ENCODE results near the gene PTPRN2.

Gene PTPRN2

GRCh38 chr7:157997471-157997870 is 590.2 kb downstream of the PTPRN2 start:
- no peak overlapping the region for H3K9ac ChIP-seq (ENCODE audit: low read depth, low read length, poor library complexity)

GRCh38 chr7:157997080-157997440 is 590.6 kb downstream of the PTPRN2 start:
- Histone ChIP-seq H3K14ac (ENCODE audit: low read length) (no peak overlapping the region), H3K27me3 (ENCODE audit: control insufficient read depth in 3 of 3, insufficient read depth in 3 of 3, low read depth in 1 of 3, low read length in 3 of 3) (peaks cover 0 to 3% (median 0%) of the 10 kb centered on the region in 3 experiments), H3K9ac (ENCODE audit: low read depth, low read length, poor library complexity) (no peak overlapping the region), H3K18ac (ENCODE audit: low read length) (peak overlapping the region; percentile 78), H2BK120ac (ENCODE audit: low read depth, low read length) (peak overlapping the region; percentile 24), H2AFZ (ENCODE audit: low read length) (no peak overlapping the region), H3K4me3 (ENCODE audit: low read length in 2 of 2) (no peak overlapping the region), H3K36me3 (replicated peaks in 1 of 2; ENCODE audit: control insufficient read depth in 2 of 2, insufficient read depth in 2 of 2, low read length in 2 of 2) (no peaks in the 10 kb centered on the region), H4K8ac (ENCODE audit: low read depth, low read length) (no peak overlapping the region), H3K9me3 (replicated peaks in 1 of 2; ENCODE audit: control insufficient read depth in 2 of 2, insufficient read depth in 1 of 2, low read depth in 1 of 2, low read length in 2 of 2) (no peaks in the 10 kb centered on the region), H4K91ac (ENCODE audit: low read depth, low read length, poor library complexity) (no peak overlapping the region), H3K4me2 (ENCODE audit: insufficient read depth, low read length, poor library complexity, severe bottlenecking) (no peak overlapping the region), H3K27ac (replicated peaks; ENCODE audit: low read length) (no peak overlapping the region), H2BK12ac (ENCODE audit: low read length) (peak overlapping the region; percentile 36), H2BK15ac (ENCODE audit: low read length) (peak overlapping the region; percentile 93), H3K4ac (ENCODE audit: low read length) (no peak overlapping the region), H2AK5ac (ENCODE audit: low read depth, low read length) (peak overlapping the region; percentile 94), H3K4me1 (ENCODE audit: control insufficient read depth in 2 of 2, insufficient read depth in 1 of 2, low read depth in 1 of 2, low read length in 2 of 2) (peaks cover 0 to 2% of the 10 kb centered on the region in 2 donors), H3K79me1 (ENCODE audit: low read depth, low read length) (no peaks in the 10 kb centered on the region), H3K23ac (ENCODE audit: low read depth, low read length, poor library complexity) (no peak overlapping the region), H2BK5ac (ENCODE audit: low read length) (no peak overlapping the region)
- no peak for DNase-seq (ENCODE audit: low spot score)
- no CpG with 5 or more reads among the region's 8 CpGs for WGBS, 2 donors (ENCODE audit: extremely low coverage in 2 of 2, insufficient read length in 2 of 2, insufficient replicate concordance in 1 of 2)

More at GRCh38 chr7:157997471-157997870, 590.2 kb downstream of the PTPRN2 start:
- Histone ChIP-seq H3K4ac (ENCODE audit: low read length) (no peak overlapping the region), H3K27ac (replicated peaks; ENCODE audit: low read length) (no peak overlapping the region), H2BK120ac (ENCODE audit: low read depth, low read length) (peak overlapping the region; percentile 24), H3K23ac (ENCODE audit: low read depth, low read length, poor library complexity) (no peak overlapping the region), H3K14ac (ENCODE audit: low read length) (no peak overlapping the region), H3K4me2 (ENCODE audit: insufficient read depth, low read length, poor library complexity, severe bottlenecking) (no peak overlapping the region), H4K8ac (ENCODE audit: low read depth, low read length) (no peak overlapping the region), H2BK15ac (ENCODE audit: low read length) (peak overlapping the region; percentile 93), H3K18ac (ENCODE audit: low read length) (peak overlapping the region; percentile 78), H3K4me3 (ENCODE audit: low read length in 2 of 2) (no peak overlapping the region), H2BK12ac (ENCODE audit: low read length) (peak overlapping the region; percentile 94), H2AFZ (ENCODE audit: low read length) (no peak overlapping the region), H2BK5ac (ENCODE audit: low read length) (no peak overlapping the region), H3K4me1 (ENCODE audit: control insufficient read depth in 2 of 2, insufficient read depth in 1 of 2, low read depth in 1 of 2, low read length in 2 of 2) (peaks cover 0 to 2% of the 10 kb centered on the region in 2 donors), H3K36me3 (replicated peaks in 1 of 2; ENCODE audit: control insufficient read depth in 2 of 2, insufficient read depth in 2 of 2, low read length in 2 of 2) (no peaks in the 10 kb centered on the region), H3K9me3 (replicated peaks in 1 of 2; ENCODE audit: control insufficient read depth in 2 of 2, insufficient read depth in 1 of 2, low read depth in 1 of 2, low read length in 2 of 2) (no peaks in the 10 kb centered on the region), H3K79me1 (ENCODE audit: low read depth, low read length) (no peaks in the 10 kb centered on the region), H4K91ac (ENCODE audit: low read depth, low read length, poor library complexity) (no peak overlapping the region), H3K27me3 (ENCODE audit: control insufficient read depth in 3 of 3, insufficient read depth in 3 of 3, low read depth in 1 of 3, low read length in 3 of 3) (peaks cover 0 to 3% (median 0%) of the 10 kb centered on the region in 3 experiments), H2AK5ac (ENCODE audit: low read depth, low read length) (peak overlapping the region; percentile 94)
- WGBS, 2 donors (ENCODE audit: extremely low coverage in 2 of 2, insufficient read length in 2 of 2, insufficient replicate concordance in 1 of 2) = no CpG with 5 or more reads among the region's 5 CpGs
- no peak for DNase-seq (ENCODE audit: low spot score)

GRCh38 chr7:157996359-157997079 is 591.1 kb downstream of the PTPRN2 start:
- peak overlapping the region; percentile 93 for H2BK15ac ChIP-seq (ENCODE audit: low read length)
- H2BK5ac ChIP-seq (ENCODE audit: low read length) = no peak overlapping the region
- H2AFZ ChIP-seq (ENCODE audit: low read length) = no peak overlapping the region
- no CpG with 5 or more reads among the region's 16 CpGs for WGBS, 2 donors (ENCODE audit: extremely low coverage in 2 of 2, insufficient read length in 2 of 2, insufficient replicate concordance in 1 of 2)
- H3K23ac ChIP-seq (ENCODE audit: low read depth, low read length, poor library complexity) = no peak overlapping the region
- H3K79me1 ChIP-seq (ENCODE audit: low read depth, low read length) = no peaks in the 10 kb centered on the region
- peak overlapping the region; percentile 36 for H2BK12ac ChIP-seq (ENCODE audit: low read length)
- H3K27ac ChIP-seq (replicated peaks; ENCODE audit: low read length) = no peak overlapping the region
- H3K4ac ChIP-seq (ENCODE audit: low read length) = no peak overlapping the region
- H3K4me2 ChIP-seq (ENCODE audit: insufficient read depth, low read length, poor library complexity, severe bottlenecking) = no peak overlapping the region
- H4K8ac ChIP-seq (ENCODE audit: low read depth, low read length) = no peak overlapping the region
- H3K27me3 ChIP-seq (ENCODE audit: control insufficient read depth in 3 of 3, insufficient read depth in 3 of 3, low read depth in 1 of 3, low read length in 3 of 3) = peaks cover 0 to 3% (median 0%) of the 10 kb centered on the region in 3 experiments
- H3K18ac ChIP-seq (ENCODE audit: low read length) = peak overlapping the region; percentile 78
- H3K36me3 ChIP-seq (replicated peaks in 1 of 2; ENCODE audit: control insufficient read depth in 2 of 2, insufficient read depth in 2 of 2, low read length in 2 of 2) = no peaks in the 10 kb centered on the region
- H2AK5ac ChIP-seq (ENCODE audit: low read depth, low read length) = peak overlapping the region; percentile 94
- no peak overlapping the region for H4K91ac ChIP-seq (ENCODE audit: low read depth, low read length, poor library complexity)
- H3K4me1 ChIP-seq (ENCODE audit: control insufficient read depth in 2 of 2, insufficient read depth in 1 of 2, low read depth in 1 of 2, low read length in 2 of 2) = peaks cover 0 to 2% of the 10 kb centered on the region in 2 donors
- DNase-seq (ENCODE audit: low spot score) = no peak
- H3K9me3 ChIP-seq (replicated peaks in 1 of 2; ENCODE audit: control insufficient read depth in 2 of 2, insufficient read depth in 1 of 2, low read depth in 1 of 2, low read length in 2 of 2) = no peaks in the 10 kb centered on the region
- no peak overlapping the region for H3K14ac ChIP-seq (ENCODE audit: low read length)
- no peak overlapping the region for H3K9ac ChIP-seq (ENCODE audit: low read depth, low read length, poor library complexity)
- peak overlapping the region; percentile 24 for H2BK120ac ChIP-seq (ENCODE audit: low read depth, low read length)
- no peak overlapping the region for H3K4me3 ChIP-seq (ENCODE audit: low read length in 2 of 2)

- Histone ChIP-seq H3K27ac (replicated peaks; ENCODE audit: low read length) (no peak overlapping the region), H4K91ac (ENCODE audit: low read depth, low read length, poor library complexity) (no peak overlapping the region), H4K8ac (ENCODE audit: low read depth, low read length) (no peak overlapping the region), H3K36me3 (replicated peaks in 1 of 2; ENCODE audit: control insufficient read depth in 2 of 2, insufficient read depth in 2 of 2, low read length in 2 of 2) (no peaks in the 10 kb centered on the region), H3K9ac (ENCODE audit: low read depth, low read length, poor library complexity) (no peak overlapping the region), H2BK15ac (ENCODE audit: low read length) (no peak overlapping the region), H2BK120ac (ENCODE audit: low read depth, low read length) (no peak overlapping the region), H3K4me2 (ENCODE audit: insufficient read depth, low read length, poor library complexity, severe bottlenecking) (no peak overlapping the region), H2BK12ac (ENCODE audit: low read length) (no peak overlapping the region), H3K27me3 (ENCODE audit: control insufficient read depth in 3 of 3, insufficient read depth in 3 of 3, low read depth in 1 of 3, low read length in 3 of 3) (peaks cover 0 to 5% (median 0%) of the 10 kb centered on the region in 3 experiments), H3K4me1 (ENCODE audit: control insufficient read depth in 2 of 2, insufficient read depth in 1 of 2, low read depth in 1 of 2, low read length in 2 of 2) (peaks cover 0 to 3% of the 10 kb centered on the region in 2 donors), H2AFZ (ENCODE audit: low read length) (no peak overlapping the region), H3K9me3 (replicated peaks in 1 of 2; ENCODE audit: control insufficient read depth in 2 of 2, insufficient read depth in 1 of 2, low read depth in 1 of 2, low read length in 2 of 2) (no peaks in the 10 kb centered on the region), H3K79me1 (ENCODE audit: low read depth, low read length) (no peaks in the 10 kb centered on the region), H3K23ac (ENCODE audit: low read depth, low read length, poor library complexity) (no peak overlapping the region), H3K4ac (ENCODE audit: low read length) (no peak overlapping the region), H3K18ac (ENCODE audit: low read length) (no peak overlapping the region), H3K4me3 (ENCODE audit: low read length in 2 of 2) (no peak overlapping the region), H2BK5ac (ENCODE audit: low read length) (no peak overlapping the region), H2AK5ac (ENCODE audit: low read depth, low read length) (no peak overlapping the region), H3K14ac (ENCODE audit: low read length) (no peak overlapping the region)
- WGBS, 2 donors (ENCODE audit: extremely low coverage in 2 of 2, insufficient read length in 2 of 2, insufficient replicate concordance in 1 of 2) = no CpG with 5 or more reads among the region's 6 CpGs
- no peak for DNase-seq (ENCODE audit: low spot score)
Measured at GRCh38 chr7:157995815-157996214, 591.8 kb downstream of the PTPRN2 start.
